RWPE2 (cell line): ENCODE results near the gene GTF3C5.

Experiments used
- ATAC-seq: fragments of 200-7000 bp; cut with Tn5 transposase; 3 replicates; pipeline ENCODE4 v1.9.1; 2021; ENCODE audit warnings: low read depth
- DNase-seq: peaks from one replicate; pipeline ENCODE4 v3.0.0-alpha.2; 2020; ENCODE audit warnings: low spot score
- H3K27ac ChIP-seq: fragments of 450-650 bp; 2 replicates; pipeline ENCODE4 v1.5.1; 2017; ENCODE audit warnings: mild to moderate bottlenecking; ENCODE audit not compliant: poor library complexity, severe bottlenecking
- H3K27me3 ChIP-seq: fragments of 250-450 bp; sonication (Bioruptor Pico); 2 replicates; pipeline ENCODE4 v1.5.1; 2021; ENCODE audit warnings: mild to moderate bottlenecking, moderate library complexity; ENCODE audit not compliant: insufficient read depth, poor library complexity, severe bottlenecking
- H3K36me3 ChIP-seq: fragments of 250-450 bp; sonication (Bioruptor Pico); 2 replicates; pipeline ENCODE4 v1.5.1; 2020; ENCODE audit warnings: low read depth, mild to moderate bottlenecking, moderate library complexity
- H3K4me1 ChIP-seq: fragments of 250-450 bp; sonication (Bioruptor Pico); 2 replicates; pipeline ENCODE4 v1.5.1; 2021; ENCODE audit warnings: mild to moderate bottlenecking, moderate library complexity; ENCODE audit not compliant: insufficient read depth, poor library complexity, severe bottlenecking
- H3K4me3 ChIP-seq: fragments of 250-450 bp; sonication (Bioruptor Pico); 2 replicates; pipeline ENCODE4 v1.5.1; 2021; ENCODE audit warnings: mild to moderate bottlenecking, moderate library complexity; ENCODE audit not compliant: severe bottlenecking
- H3K9me3 ChIP-seq: fragments of 250-450 bp; sonication (Bioruptor Pico); 2 replicates; pipeline ENCODE4 v1.5.1; 2021; ENCODE audit warnings: mild to moderate bottlenecking, moderate library complexity; ENCODE audit not compliant: severe bottlenecking
- TF ChIP-seq, protein P1 (sequence below): fragments of 450-650 bp; IDR thresholded peaks from one replicate; pipeline ENCODE4 v1.5.1; 2017; ENCODE audit warnings: mild to moderate bottlenecking, moderate library complexity; ENCODE audit not compliant: poor library complexity, severe bottlenecking

The GTF3C5 gene

DNA sequence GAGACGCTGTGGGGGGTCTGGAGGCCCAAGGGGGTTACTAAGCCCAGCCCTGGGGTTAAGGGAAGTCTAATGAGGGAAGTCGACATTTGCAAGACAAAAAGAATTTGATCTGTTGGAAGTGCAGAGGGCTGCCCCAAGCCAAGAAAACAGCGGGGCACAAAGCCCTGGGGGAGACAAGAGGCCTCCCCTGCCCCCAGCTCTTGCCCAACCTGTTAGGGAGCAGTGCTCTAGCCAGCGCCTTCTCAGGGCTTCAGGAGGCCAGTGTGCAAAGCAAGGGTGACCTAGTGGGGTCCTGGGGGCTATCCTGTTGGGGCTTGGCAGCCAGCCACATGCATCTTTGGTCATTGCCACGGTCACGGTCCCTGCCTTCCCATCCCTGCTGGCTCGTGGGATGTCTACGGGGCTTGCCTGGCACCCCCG is 27.1 kb upstream of the GTF3C5 start:
- Histone ChIP-seq H3K4me3 (no peak overlapping the region), H3K27me3 (no peaks in the 10 kb centered on the region), H3K4me1 (peaks cover 3% of the 10 kb centered on the region), H3K36me3 (no peaks in the 10 kb centered on the region), H3K27ac (no peak overlapping the region), H3K9me3 (no peaks in the 10 kb centered on the region)
- TF ChIP-seq, protein P1, sequence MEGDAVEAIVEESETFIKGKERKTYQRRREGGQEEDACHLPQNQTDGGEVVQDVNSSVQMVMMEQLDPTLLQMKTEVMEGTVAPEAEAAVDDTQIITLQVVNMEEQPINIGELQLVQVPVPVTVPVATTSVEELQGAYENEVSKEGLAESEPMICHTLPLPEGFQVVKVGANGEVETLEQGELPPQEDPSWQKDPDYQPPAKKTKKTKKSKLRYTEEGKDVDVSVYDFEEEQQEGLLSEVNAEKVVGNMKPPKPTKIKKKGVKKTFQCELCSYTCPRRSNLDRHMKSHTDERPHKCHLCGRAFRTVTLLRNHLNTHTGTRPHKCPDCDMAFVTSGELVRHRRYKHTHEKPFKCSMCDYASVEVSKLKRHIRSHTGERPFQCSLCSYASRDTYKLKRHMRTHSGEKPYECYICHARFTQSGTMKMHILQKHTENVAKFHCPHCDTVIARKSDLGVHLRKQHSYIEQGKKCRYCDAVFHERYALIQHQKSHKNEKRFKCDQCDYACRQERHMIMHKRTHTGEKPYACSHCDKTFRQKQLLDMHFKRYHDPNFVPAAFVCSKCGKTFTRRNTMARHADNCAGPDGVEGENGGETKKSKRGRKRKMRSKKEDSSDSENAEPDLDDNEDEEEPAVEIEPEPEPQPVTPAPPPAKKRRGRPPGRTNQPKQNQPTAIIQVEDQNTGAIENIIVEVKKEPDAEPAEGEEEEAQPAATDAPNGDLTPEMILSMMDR = no peak
- ATAC-seq (no peak), DNase-seq (no peak)

DNA sequence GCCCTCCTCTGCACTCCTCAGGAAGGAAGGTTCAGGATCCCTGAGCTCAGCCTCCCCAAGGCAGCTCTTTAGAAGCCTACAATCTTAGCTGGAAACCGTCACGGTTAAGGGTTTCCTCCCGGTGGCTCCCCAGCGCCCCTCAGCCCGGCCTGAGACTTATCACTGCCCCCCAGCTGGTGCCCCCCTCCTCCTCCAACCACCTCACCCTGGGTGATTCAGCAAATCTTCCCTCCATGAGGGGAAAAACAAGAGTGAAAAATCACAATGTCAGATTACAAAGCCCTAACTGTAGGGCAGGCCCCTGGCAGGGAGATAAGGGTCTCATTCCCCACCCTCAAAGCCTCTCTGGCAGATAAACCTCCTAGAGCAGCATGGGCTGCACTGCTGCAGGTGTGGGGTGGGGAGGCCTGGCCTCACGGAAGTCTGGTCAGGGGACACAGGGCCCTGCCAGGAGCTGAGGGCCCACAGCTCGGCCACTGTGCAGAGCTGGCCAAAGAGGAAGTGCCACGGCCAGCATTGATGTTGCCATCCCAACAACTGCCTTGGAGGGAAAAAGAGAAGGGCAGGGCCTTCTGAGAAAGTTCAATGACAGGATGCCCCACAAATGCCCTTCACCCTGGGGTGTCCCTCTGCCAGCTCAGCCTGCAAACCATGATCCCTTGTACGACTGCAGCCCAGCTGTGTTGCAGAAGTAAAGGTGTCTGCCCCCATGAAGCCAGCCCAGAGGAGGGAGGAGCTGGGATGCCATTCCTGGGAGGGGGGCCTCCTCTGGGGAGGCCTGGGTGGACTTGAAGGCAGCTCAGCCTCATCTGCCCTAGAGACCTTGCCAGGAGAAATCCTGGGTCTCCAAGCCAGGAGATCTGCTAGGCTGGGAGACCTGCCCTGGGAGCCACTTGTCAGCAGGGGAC is 26.5 kb upstream of the GTF3C5 start:
- Histone ChIP-seq H3K4me1 (peaks cover 3% of the 10 kb centered on the region), H3K36me3 (no peaks in the 10 kb centered on the region), H3K27me3 (no peaks in the 10 kb centered on the region), H3K9me3 (no peaks in the 10 kb centered on the region), H3K27ac (no peak overlapping the region), H3K4me3 (no peak overlapping the region)
- TF ChIP-seq, protein P1 = no peak
- ATAC-seq (no peak), DNase-seq (no peak)

- no peak for ATAC-seq
- H3K27ac ChIP-seq = no peak overlapping the region
- H3K4me1 ChIP-seq = peaks cover 3% of the 10 kb centered on the region
- TF ChIP-seq, protein P1 = no peak
- no peaks in the 10 kb centered on the region for H3K27me3 ChIP-seq
- no peak for DNase-seq
- H3K4me3 ChIP-seq = no peak overlapping the region
- no peaks in the 10 kb centered on the region for H3K36me3 ChIP-seq
- no peaks in the 10 kb centered on the region for H3K9me3 ChIP-seq
Measured at GRCh38 chr9:133004999-133005760, 25.6 kb upstream of the GTF3C5 start.

DNA sequence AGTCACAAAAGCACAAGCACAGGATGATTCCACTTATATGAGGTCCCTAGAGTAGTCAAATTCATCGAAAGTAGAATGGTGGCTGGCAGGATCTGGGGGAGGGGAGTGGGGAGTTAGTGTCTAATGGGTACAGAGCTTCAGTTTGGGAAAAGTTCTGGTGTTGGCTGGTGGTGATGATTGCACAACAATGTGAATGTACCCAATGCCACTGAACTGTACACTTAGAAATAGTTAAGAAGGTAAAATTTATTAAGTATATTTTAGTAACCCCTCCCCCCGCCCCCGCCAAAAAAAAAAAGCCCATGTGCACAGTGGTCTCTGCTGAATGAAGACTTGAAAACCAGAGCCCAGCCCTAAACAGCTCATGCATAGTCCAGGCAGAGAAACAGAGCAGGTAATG is 24.8 kb upstream of the GTF3C5 start:
- Histone ChIP-seq H3K27me3 (no peaks in the 10 kb centered on the region), H3K9me3 (no peaks in the 10 kb centered on the region), H3K27ac (no peak overlapping the region), H3K36me3 (no peaks in the 10 kb centered on the region), H3K4me3 (no peak overlapping the region), H3K4me1 (peaks cover 3% of the 10 kb centered on the region)
- ATAC-seq = no peak
- DNase-seq = no peak
- TF ChIP-seq, protein P1 = no peak
